Measurements from ENCODE around the gene CDC25B.

DNA sequence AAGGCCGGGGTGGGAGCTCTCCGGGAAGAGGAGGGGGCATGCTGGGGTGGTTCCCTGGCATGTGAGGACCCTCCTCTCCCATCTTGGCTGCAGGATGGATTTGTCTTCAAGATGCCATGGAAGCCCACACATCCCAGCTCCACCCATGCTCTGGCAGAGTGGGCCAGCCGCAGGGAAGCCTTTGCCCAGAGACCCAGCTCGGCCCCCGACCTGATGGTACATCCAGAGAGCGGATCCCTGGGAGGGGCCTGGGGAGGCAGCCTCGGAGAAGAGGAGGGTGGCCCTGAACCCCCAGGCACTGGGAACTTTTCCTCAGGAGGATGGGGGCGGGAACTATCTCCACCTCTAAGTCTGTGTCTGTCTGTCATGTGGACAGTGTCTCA is 4.8 kb downstream of the CDC25B start:
- TF ChIP-seq TAF1 (IDR thresholded peaks at IDR 0.05; ENCODE audit: borderline replicate concordance, low read depth, low read length) (no peak), ZNF592 (IDR thresholded peaks at IDR 0.05) (no peak), RFX5 (IDR thresholded peaks at IDR 0.05; ENCODE audit: low read depth, low read length) (no peak), DPF2 (IDR thresholded peaks at IDR 0.05) (no peak), BRCA1 (IDR thresholded peaks at IDR 0.05; ENCODE audit: low read depth, low read length) (no peak), EZH2 (IDR thresholded peaks at IDR 0.05; ENCODE audit: borderline replicate concordance, control insufficient read depth, low read depth, low read length) (no peak), POLR2A (IDR thresholded peaks at IDR 0.05; ENCODE audit: low read depth, low read length) (no peak)

Data from GM12878 (cell line).